ENCODE measurements around the gene UBE2M. TPM values are rescaled to one million over a fixed set of nuclear protein-coding genes. Genes with fewer than 3 reads are reported as not detected.

The UBE2M gene
- total RNA-seq, 4 donors from 2014 or later = 16.4 to 31.5 (median 21.7) TPM

GRCh38 chr19:58572026-58572817 is 13.8 kb upstream of the UBE2M start:
- H3K4me1 ChIP-seq = peaks cover 32% of the 10 kb centered on the region
- peak overlapping the region; percentile 92 for H3K27ac ChIP-seq
- WGBS = 42% methylated on average over 24 of the region's 24 CpGs
- H3K36me3 ChIP-seq = peaks cover 32% of the 10 kb centered on the region
- DNase-seq (ENCODE audit: low spot score in 2 of 2) = peak in 1 of 2 donors; percentile 49
- H3K9me3 ChIP-seq = no peaks in the 10 kb centered on the region
- H3K27me3 ChIP-seq = no peaks in the 10 kb centered on the region
- peak overlapping the region; percentile 69 for H3K4me3 ChIP-seq
- peak in 1 of 3 donors; percentile 18 for TF ChIP-seq POLR2AphosphoS5 (IDR thresholded peaks at IDR 0.05)
- no peak for TF ChIP-seq POLR2A (IDR thresholded peaks at IDR 0.05)

GRCh38 chr19:58571575-58571947 is 13.2 kb upstream of the UBE2M start:
- no peak overlapping the region for H3K4me3 ChIP-seq
- H3K4me1 ChIP-seq = peaks cover 30% of the 10 kb centered on the region
- 95% methylated on average over 8 of the region's 8 CpGs for WGBS
- TF ChIP-seq POLR2AphosphoS5 (IDR thresholded peaks at IDR 0.05) (no peak), CTCF (IDR thresholded peaks at IDR 0.05) (no peak), POLR2A (IDR thresholded peaks at IDR 0.05) (no peak), EP300 (IDR thresholded peaks at IDR 0.05) (no peak)
- peak; percentile 49 to 61 for DNase-seq (ENCODE audit: low spot score in 2 of 2)
- H3K27me3 ChIP-seq = no peaks in the 10 kb centered on the region
- no peaks in the 10 kb centered on the region for H3K9me3 ChIP-seq
- no peak overlapping the region for H3K27ac ChIP-seq
- peaks cover 39% of the 10 kb centered on the region for H3K36me3 ChIP-seq

GRCh38 chr19:58570770-58571574 is 12.6 kb upstream of the UBE2M start:
- WGBS = 51% methylated on average over 2 of the region's 25 CpGs
- no peak overlapping the region for H3K27ac ChIP-seq
- peaks cover 41% of the 10 kb centered on the region for H3K36me3 ChIP-seq
- H3K4me1 ChIP-seq = peaks cover 25% of the 10 kb centered on the region
- H3K27me3 ChIP-seq = no peaks in the 10 kb centered on the region
- no peak overlapping the region for H3K4me3 ChIP-seq
- TF ChIP-seq CTCF (IDR thresholded peaks at IDR 0.05) = no peak
- no peak for TF ChIP-seq POLR2AphosphoS5 (IDR thresholded peaks at IDR 0.05)
- no peak for TF ChIP-seq POLR2A (IDR thresholded peaks at IDR 0.05)
- TF ChIP-seq EP300 (IDR thresholded peaks at IDR 0.05) = no peak
- peak; percentile 65 to 67 for DNase-seq (ENCODE audit: low spot score in 2 of 2)
- no peaks in the 10 kb centered on the region for H3K9me3 ChIP-seq

- peaks cover 21% of the 10 kb centered on the region for H3K4me1 ChIP-seq
- H3K9me3 ChIP-seq = no peaks in the 10 kb centered on the region
- H3K27ac ChIP-seq = no peak overlapping the region
- H3K4me3 ChIP-seq = no peak overlapping the region
- no peaks in the 10 kb centered on the region for H3K27me3 ChIP-seq
- WGBS = 89% methylated on average over 5 of the region's 8 CpGs
- TF ChIP-seq POLR2AphosphoS5 (IDR thresholded peaks at IDR 0.05) (no peak), CTCF (IDR thresholded peaks at IDR 0.05) (no peak), POLR2A (IDR thresholded peaks at IDR 0.05) (no peak), EP300 (IDR thresholded peaks at IDR 0.05) (no peak)
- H3K36me3 ChIP-seq = peaks cover 41% of the 10 kb centered on the region
- peak; percentile 67 to 69 for DNase-seq (ENCODE audit: low spot score in 2 of 2)
Measured at GRCh38 chr19:58569943-58570670, 11.7 kb upstream of the UBE2M start.

- peaks cover 41% of the 10 kb centered on the region for H3K36me3 ChIP-seq
- WGBS = 86% methylated on average over 4 of the region's 6 CpGs
- peaks cover 17% of the 10 kb centered on the region for H3K4me1 ChIP-seq
- H3K9me3 ChIP-seq = no peaks in the 10 kb centered on the region
- no peak overlapping the region for H3K27ac ChIP-seq
- TF ChIP-seq POLR2A (IDR thresholded peaks at IDR 0.05) = no peak
- TF ChIP-seq POLR2AphosphoS5 (IDR thresholded peaks at IDR 0.05) = no peak
- no peak for TF ChIP-seq CTCF (IDR thresholded peaks at IDR 0.05)
- no peaks in the 10 kb centered on the region for H3K27me3 ChIP-seq
- peak; percentile 48 to 53 for DNase-seq (ENCODE audit: low spot score in 2 of 2)
- no peak overlapping the region for H3K4me3 ChIP-seq
Measured at GRCh38 chr19:58569191-58569942, 11.0 kb upstream of the UBE2M start.

Data from suprapubic skin (tissue), 4 donors.